K562 (cell line): ENCODE results near the gene HSPE1. TPM values are rescaled to one million over a fixed set of nuclear protein-coding genes. Genes with fewer than 3 reads are reported as not detected.

Source experiments
- ATAC-seq: fragments of 200-7000 bp; cut with Tn5 transposase; 3 replicates; pipeline ENCODE4 v1.9.1; 2020; ENCODE audit warnings: moderate library complexity
- BruUV-seq: library from RNA; stranded (reverse); fragments of 400-500 nt; replicated peaks from 2 replicates; lab custom pipeline; 2021; lab: Mats Ljungman, UMichigan
- CTCF ChIA-PET: fragments of 300-600 bp; formaldehyde crosslinking; extraction: SDS; loops from one replicate; lab custom pipeline; 2021; ENCODE audit warnings: low intra/inter-chr PET ratio; lab: Yijun Ruan, JAX
- POLR2A ChIA-PET: fragments of 300-600, 350-650 bp; sonication (Branson Sonifier 250); formaldehyde crosslinking; extraction: SDS; loops from one replicate; lab custom pipeline; 2021; ENCODE audit warnings: antibody characterized with exemption, inconsistent platforms; lab: Yijun Ruan, JAX
- DNase-seq, 4 experiments: peaks; one replicate each; pipeline versions ENCODE4 v3.0.0 to v3.0.0-alpha.2; 2011 to 2018; ENCODE audit warnings: low spot score in 3 of 4, mixed read lengths in 3 of 4; ENCODE audit errors: extremely low read depth in 1 of 4
- FAIRE-seq: peaks from 2 replicates; lab custom pipeline; 2011; peaks lifted over from hg19 to GRCh38; lab: Jason Lieb, UNC
- H2AFZ ChIP-seq: 2 replicates; pipeline ENCODE4 v1.6.0; 2011; ENCODE audit warnings: low read depth, low read length, control low read depth, inconsistent platforms
- H3K27ac ChIP-seq: fragments of 200-600 bp; 3 replicates; pipeline ENCODE4 v1.8.0; 2011; ENCODE audit warnings: low read depth, mild to moderate bottlenecking, control low read depth, inconsistent platforms, low read length, moderate library complexity, mixed read lengths; ENCODE audit errors: extremely low read depth
- H3K27me3 ChIP-seq, 2 experiments: fragments of 300-600 bp in 1 of 2; 2 replicates in 1 of 2; 3 replicates in 1 of 2; pipeline versions ENCODE4 v1.6.0 to v1.8.0; 2011; ENCODE audit warnings: inconsistent platforms in 2 of 2, low read length in 2 of 2, mild to moderate bottlenecking in 1 of 2, mixed read lengths in 1 of 2, moderate library complexity in 1 of 2; ENCODE audit not compliant: control insufficient read depth in 2 of 2, insufficient read depth in 2 of 2
- H3K36me3 ChIP-seq: fragments of 300-600 bp; 3 replicates; pipeline ENCODE4 v1.8.0; 2011; ENCODE audit warnings: mild to moderate bottlenecking, low read length, inconsistent platforms; ENCODE audit not compliant: control insufficient read depth, insufficient read depth
- H3K4me1 ChIP-seq, 2 experiments: fragments of 200-600 bp in 1 of 2; replicated peaks in 1 of 2; 2 replicates in 1 of 2; 3 replicates in 1 of 2; pipeline versions ENCODE4 v1.5.1 to v1.8.0; 2011; ENCODE audit warnings: inconsistent platforms in 2 of 2, low read length in 2 of 2, mild to moderate bottlenecking in 1 of 2, mixed read lengths in 1 of 2, moderate library complexity in 1 of 2; ENCODE audit not compliant: control insufficient read depth in 2 of 2, insufficient read depth in 2 of 2
- H3K4me2 ChIP-seq: 2 replicates; pipeline ENCODE4 v1.6.1; 2011; ENCODE audit warnings: low read length, control low read depth, inconsistent platforms, mixed read lengths; ENCODE audit not compliant: insufficient read depth
- H3K4me3 ChIP-seq: fragments of 200-600 bp; sonication (generic), shearing (Covaris generic); 2 replicates; pipeline ENCODE4 v1.5.1; 2016; ENCODE audit warnings: control low read depth, inconsistent platforms
- H3K79me2 ChIP-seq: fragments of 200-600 bp; 3 replicates; pipeline ENCODE4 v1.8.0; 2011; ENCODE audit warnings: low read length, inconsistent platforms; ENCODE audit not compliant: control insufficient read depth, insufficient read depth
- H3K9ac ChIP-seq, 2 experiments: 2 replicates each; pipeline versions ENCODE4 v1.6.0 to v1.6.1; 2011; ENCODE audit warnings: low read depth in 2 of 2, low read length in 2 of 2, control low read depth in 1 of 2, inconsistent platforms in 1 of 2, mild to moderate bottlenecking in 1 of 2, mixed read lengths in 1 of 2; ENCODE audit not compliant: insufficient read depth in 1 of 2
- H3K9me1 ChIP-seq: one replicate; pipeline ENCODE4 v1.6.0; 2011; ENCODE audit warnings: inconsistent platforms, mild to moderate bottlenecking, low read length, moderate library complexity; ENCODE audit not compliant: control insufficient read depth, insufficient read depth
- H3K9me3 ChIP-seq: replicated peaks from 2 replicates; pipeline ENCODE4 v1.5.1; 2011; ENCODE audit warnings: low read depth, low read length, inconsistent platforms; ENCODE audit not compliant: control insufficient read depth, insufficient read depth
- H4K20me1 ChIP-seq: replicated peaks from 2 replicates; pipeline ENCODE4 v1.6.1; 2011; ENCODE audit warnings: low read length, inconsistent platforms, mixed read lengths; ENCODE audit not compliant: control insufficient read depth, insufficient read depth
- ASH1L ChIP-seq: fragments of 450-650 bp; IDR thresholded peaks from 2 replicates; pipeline ENCODE4 v1.6.1; 2018; ENCODE audit warnings: borderline replicate concordance, mild to moderate bottlenecking, low read depth; ENCODE audit not compliant: partially characterized antibody
- GABPA ChIP-seq: fragments of 200-800 bp; sonication (Bioruptor generic); conservative IDR thresholded peaks from 2 replicates; pipeline ENCODE4 v1.6.1; 2016; ENCODE audit warnings: low read depth, missing genetic modification characterization, missing compliant biosample characterization
- HNRNPUL1 ChIP-seq: fragments of 200-400 bp; formaldehyde crosslinking; IDR thresholded peaks from 2 replicates; pipeline ENCODE4 v1.6.1; 2017; ENCODE audit warnings: low read length
- NFATC3 ChIP-seq: fragments of 450-650 bp; IDR thresholded peaks from 2 replicates; pipeline ENCODE4 v1.6.1; 2017; ENCODE audit warnings: mild to moderate bottlenecking
- NFRKB ChIP-seq: fragments of 450-650 bp; IDR thresholded peaks from 2 replicates; pipeline ENCODE4 v1.6.1; 2016; ENCODE audit warnings: low read depth
- POLR2AphosphoS5 ChIP-seq: IDR thresholded peaks from 2 replicates; pipeline ENCODE4 v1.6.1; 2011; ENCODE audit warnings: mild to moderate bottlenecking, low read depth, low read length, moderate library complexity; ENCODE audit not compliant: control insufficient read depth, insufficient read depth
- POLR2H ChIP-seq: IDR thresholded peaks from 2 replicates; pipeline ENCODE4 v1.6.1; 2016; ENCODE audit warnings: missing genetic modification characterization, low read depth, mild to moderate bottlenecking, control low read depth, missing compliant biosample characterization, moderate library complexity
- RBFOX2 ChIP-seq: fragments of 200-400 bp; formaldehyde crosslinking; IDR thresholded peaks from 2 replicates; pipeline ENCODE4 v1.6.1; 2017; ENCODE audit warnings: low read depth, mild to moderate bottlenecking, low read length, moderate library complexity
- RBM15 ChIP-seq: fragments of 200-400 bp; formaldehyde crosslinking; IDR thresholded peaks from 2 replicates; pipeline ENCODE4 v1.6.1; 2018; ENCODE audit warnings: mild to moderate bottlenecking, low read length, moderate library complexity; ENCODE audit not compliant: insufficient read depth
- SNAPC5 ChIP-seq: fragments of 250-450 bp; sonication (Bioruptor Pico); IDR thresholded peaks from 2 replicates; pipeline ENCODE4 v1.8.0; 2021; ENCODE audit warnings: moderate library complexity, mild to moderate bottlenecking, inconsistent platforms
- TAF15 ChIP-seq: fragments of 200-400 bp; formaldehyde crosslinking; IDR thresholded peaks from 2 replicates; pipeline ENCODE4 v1.6.1; 2017; ENCODE audit warnings: mild to moderate bottlenecking, low read depth, low read length, moderate library complexity
- YBX1 ChIP-seq: fragments of 450-650 bp; IDR thresholded peaks from 2 replicates; pipeline ENCODE4 v1.7.1; 2016; ENCODE audit warnings: mild to moderate bottlenecking
- ZBTB34 ChIP-seq: fragments of 250-450 bp; sonication (Bioruptor Pico); IDR thresholded peaks from 2 replicates; pipeline ENCODE4 v1.8.0; 2021; ENCODE audit warnings: mild to moderate bottlenecking, moderate library complexity
- ZNF197 ChIP-seq: fragments of 200-800 bp; sonication (Bioruptor generic); IDR thresholded peaks from 2 replicates; pipeline ENCODE4 v1.6.1; 2016; ENCODE audit warnings: low read depth, missing genetic modification characterization, missing compliant biosample characterization
- WGBS: fragments of 100-300 bp; shearing (Covaris generic); methylation state at CpG from one replicate; pipeline ENCODE4 v1.1.6; 2016; ENCODE audit warnings: low coverage, mixed read lengths; ENCODE audit not compliant: insufficient coverage; ENCODE audit errors: missing lambda C conversion rate; 5-methylcytosine and 5-hydroxymethylcytosine counted together
- in situ Hi-C: fragments of 300-500 bp; cut with MboI; formaldehyde crosslinking; loops from 4 replicates; pipeline ENCODE4 v1.15.0; 2018; ENCODE audit warnings: inconsistent platforms, mixed read lengths
- intact Hi-C: fragments of 100-400 bp; cut with micrococcal nuclease; formaldehyde crosslinking; loops from 2 replicates; pipeline ENCODE4 v1.14.2; 2022
- polyA plus RNA-seq, 8 experiments: library from polyadenylated mRNA; depleted of rRNA in 4 of 8; stranded (reverse) in 5 of 8; unstranded in 3 of 8; fragments of >200 nt; fragmentation: Nextera tagmentation in 2 of 8; fragmentation: Illumina TruSeq in 1 of 8; extraction: Ambion mirVana in 2 of 8; extraction: Trizol in 1 of 8; gene quantifications; 2 replicates each; pipeline versions ENCODE4 v1.2.1 to v1.2.3, GENCODE V29; 2011 to 2014; ENCODE audit warnings: inconsistent platforms in 1 of 8, missing spikeins in 1 of 8
- total RNA-seq, 7 experiments: library from RNA; depleted of rRNA in 6 of 7; stranded (reverse); fragments of >200 nt in 6 of 7; fragmentation: Illumina TruSeq in 2 of 7; extraction: Trizol in 2 of 7; gene quantifications; 2 replicates each; pipeline versions ENCODE4 v1.2.1 to v1.2.3, GENCODE V29; 2011 to 2021; ENCODE audit warnings: low replicate concordance in 1 of 7
- TF ChIP-seq, protein P1 (sequence below): fragments of 250-450 bp; sonication (Bioruptor Pico); IDR thresholded peaks from 2 replicates; pipeline ENCODE4 v1.5.0; 2020; ENCODE audit warnings: mild to moderate bottlenecking, borderline replicate concordance
- TF ChIP-seq, protein P2 (sequence below): fragments of 250-450 bp; sonication (Bioruptor Pico); IDR thresholded peaks from 2 replicates; pipeline ENCODE4 v1.5.0; 2021; ENCODE audit warnings: mild to moderate bottlenecking, borderline replicate concordance

Gene HSPE1
- total and polyA plus RNA-seq, 9 of the 15 experiments (the other 6 are each of a cell fraction or from before 2014, with no cell fraction given) = 223 to 1,007 (median 612) TPM

GRCh38 chr2:197453914-197454398 is 46.2 kb upstream of the HSPE1 start:
- in situ Hi-C loops = no loop called here
- FAIRE-seq = no peak
- no peaks in the 10 kb centered on the region for H3K27me3 ChIP-seq
- H3K27ac ChIP-seq = peak overlapping the region; percentile 99
- no peaks in the 10 kb centered on the region for H3K9me3 ChIP-seq
- H3K36me3 ChIP-seq = peaks cover 4% of the 10 kb centered on the region; the same call in 1 of the 3 replicates
- peaks cover 0 to 3% of the 10 kb centered on the region in 2 experiments; a peak in 3 of 5 replicates for H3K4me1 ChIP-seq
- peak; percentile 11 to 82 (median 40) for DNase-seq
- no peaks in the 10 kb centered on the region for H4K20me1 ChIP-seq
- no peaks in the 10 kb centered on the region for H3K9me1 ChIP-seq
- H3K9ac ChIP-seq = peak overlapping the region; percentile 98 to 99
- intact Hi-C loops = loop anchor here (1.0 to 5.0 kb wide), 3 partner anchors 19 to 143 kb away; partner anchors contain the start of gene SF3B1
- H3K4me3 ChIP-seq = peak overlapping the region; percentile 97
- BruUV-seq = no TSS peak
- peak overlapping the region; percentile 96 for H3K4me2 ChIP-seq
- ATAC-seq = peak; percentile 70
- POLR2A ChIA-PET = interaction anchor here (0.9 to 2.2 kb wide), 5 partner anchors 11 to 45 kb away, joined by 6 to 10 read pairs (median 9); partner anchors contain the start of gene HSPD1
- peak overlapping the region; percentile 82 for H2AFZ ChIP-seq
- 0% methylated on average over 6 of the region's 11 CpGs for WGBS
- peaks cover 50% of the 10 kb centered on the region for H3K79me2 ChIP-seq
- CTCF ChIA-PET = no interaction called here
- TF ChIP-seq RBFOX2 (no peak), RBM15 (no peak), ZBTB34 (no peak), ZNF197 (CRISPR knock-in tag) (no peak), POLR2AphosphoS5 (0 out of 2 replicates have a peak, but pooled peaks have one; percentile 26), ASH1L (no peak), POLR2H (tag) (peak; percentile 51; the same call in 1 of the 2 replicates), GABPA (tag) (peak; percentile 63), HNRNPUL1 (no peak), NFATC3 (no peak), TAF15 (no peak), NFRKB (no peak), SNAPC5 (CRISPR knock-in tag) (no peak), YBX1 (no peak)
- TF ChIP-seq, protein P1, sequence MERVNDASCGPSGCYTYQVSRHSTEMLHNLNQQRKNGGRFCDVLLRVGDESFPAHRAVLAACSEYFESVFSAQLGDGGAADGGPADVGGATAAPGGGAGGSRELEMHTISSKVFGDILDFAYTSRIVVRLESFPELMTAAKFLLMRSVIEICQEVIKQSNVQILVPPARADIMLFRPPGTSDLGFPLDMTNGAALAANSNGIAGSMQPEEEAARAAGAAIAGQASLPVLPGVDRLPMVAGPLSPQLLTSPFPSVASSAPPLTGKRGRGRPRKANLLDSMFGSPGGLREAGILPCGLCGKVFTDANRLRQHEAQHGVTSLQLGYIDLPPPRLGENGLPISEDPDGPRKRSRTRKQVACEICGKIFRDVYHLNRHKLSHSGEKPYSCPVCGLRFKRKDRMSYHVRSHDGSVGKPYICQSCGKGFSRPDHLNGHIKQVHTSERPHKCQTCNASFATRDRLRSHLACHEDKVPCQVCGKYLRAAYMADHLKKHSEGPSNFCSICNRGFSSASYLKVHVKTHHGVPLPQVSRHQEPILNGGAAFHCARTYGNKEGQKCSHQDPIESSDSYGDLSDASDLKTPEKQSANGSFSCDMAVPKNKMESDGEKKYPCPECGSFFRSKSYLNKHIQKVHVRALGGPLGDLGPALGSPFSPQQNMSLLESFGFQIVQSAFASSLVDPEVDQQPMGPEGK (CRISPR knock-in tag) = no peak
- TF ChIP-seq, protein P2, sequence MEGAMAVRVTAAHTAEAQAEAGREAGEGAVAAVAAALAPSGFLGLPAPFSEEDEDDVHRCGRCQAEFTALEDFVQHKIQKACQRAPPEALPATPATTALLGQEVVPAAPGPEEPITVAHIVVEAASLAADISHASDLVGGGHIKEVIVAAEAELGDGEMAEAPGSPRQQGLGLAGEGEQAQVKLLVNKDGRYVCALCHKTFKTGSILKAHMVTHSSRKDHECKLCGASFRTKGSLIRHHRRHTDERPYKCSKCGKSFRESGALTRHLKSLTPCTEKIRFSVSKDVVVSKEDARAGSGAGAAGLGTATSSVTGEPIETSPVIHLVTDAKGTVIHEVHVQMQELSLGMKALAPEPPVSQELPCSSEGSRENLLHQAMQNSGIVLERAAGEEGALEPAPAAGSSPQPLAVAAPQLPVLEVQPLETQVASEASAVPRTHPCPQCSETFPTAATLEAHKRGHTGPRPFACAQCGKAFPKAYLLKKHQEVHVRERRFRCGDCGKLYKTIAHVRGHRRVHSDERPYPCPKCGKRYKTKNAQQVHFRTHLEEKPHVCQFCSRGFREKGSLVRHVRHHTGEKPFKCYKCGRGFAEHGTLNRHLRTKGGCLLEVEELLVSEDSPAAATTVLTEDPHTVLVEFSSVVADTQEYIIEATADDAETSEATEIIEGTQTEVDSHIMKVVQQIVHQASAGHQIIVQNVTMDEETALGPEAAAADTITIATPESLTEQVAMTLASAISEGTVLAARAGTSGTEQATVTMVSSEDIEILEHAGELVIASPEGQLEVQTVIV (CRISPR knock-in tag) = no peak
